SH-SY5Y (cell line): ENCODE measurements around the gene OAT.

ENCODE experiments used
- GATA2 ChIP-seq: IDR thresholded peaks from 2 replicates; pipeline ENCODE4 v1.6.1; 2011; ENCODE audit warnings: mild to moderate bottlenecking, low read depth, low read length
- GATA3 ChIP-seq: IDR thresholded peaks from 2 replicates; pipeline ENCODE4 v1.6.1; 2011; ENCODE audit warnings: low read depth, mild to moderate bottlenecking, low read length, moderate library complexity

GRCh38 chr10:124461642-124462347 is 43.1 kb upstream of the OAT start, which contains the start of gene LHPP:
- TF ChIP-seq GATA2 (no peak), GATA3 (no peak)
